OCI-LY3 (cell line): ENCODE results near the gene NCOA1.
A peak's percentile ranks its signal among the peaks of the same experiment; 100 is the strongest.
"Not testable (repeated sequence)": the region's sequence is repeated elsewhere in the genome, so short reads cannot be mapped to it uniquely, and the experiment has no call there.

Experiments used
- H2AFZ ChIP-seq: fragments of 200-600, 300-600 bp; shearing (Covaris generic); 2 replicates; pipeline ENCODE4 v1.6.0; 2014; ENCODE audit warnings: antibody characterized with exemption, low read depth, low read length
- H3K27ac ChIP-seq: fragments of 200-600, 300-600 bp; sonication (generic); 2 replicates; pipeline ENCODE4 v1.5.1; 2014; ENCODE audit warnings: mild to moderate bottlenecking, low read length, moderate library complexity, mixed read lengths
- H3K27me3 ChIP-seq: fragments of 200-600, 300-600 bp; sonication (generic); 2 replicates; pipeline ENCODE4 v1.6.1; 2014; ENCODE audit warnings: low read depth, low read length, mixed read lengths
- H3K36me3 ChIP-seq: fragments of 200-600, 300-600 bp; sonication (generic); replicated peaks from 2 replicates; pipeline ENCODE3; 2014; ENCODE audit warnings: low read depth, low read length, mixed read lengths
- H3K4me1 ChIP-seq: fragments of 300-600, 200-600 bp; sonication (generic); 2 replicates; pipeline ENCODE4 v1.6.1; 2014; ENCODE audit warnings: low read length, mixed read lengths
- H3K4me2 ChIP-seq: fragments of 200-600, 300-600 bp; sonication (generic); 2 replicates; pipeline ENCODE4 v1.6.1; 2014; ENCODE audit warnings: low read length, mixed read lengths
- H3K4me3 ChIP-seq: fragments of 300-600, 200-600 bp; sonication (generic); 2 replicates; pipeline ENCODE4 v1.5.1; 2014; ENCODE audit warnings: antibody characterized with exemption, mild to moderate bottlenecking, low read length, moderate library complexity
- H3K79me2 ChIP-seq: fragments of 300-600, 200-600 bp; shearing (Covaris generic); 2 replicates; pipeline ENCODE4 v1.6.1; 2014; ENCODE audit warnings: mild to moderate bottlenecking, low read length, mixed read lengths
- H3K9ac ChIP-seq: fragments of 300-600, 200-600 bp; shearing (Covaris generic); 2 replicates; pipeline ENCODE4 v1.6.0; 2014; ENCODE audit warnings: mild to moderate bottlenecking, low read length, moderate library complexity
- H3K9me3 ChIP-seq: fragments of 200-600, 300-600 bp; shearing (Covaris generic); 2 replicates; pipeline ENCODE4 v1.6.1; 2014; ENCODE audit warnings: low read length, mixed read lengths; ENCODE audit not compliant: insufficient read depth
- H4K20me1 ChIP-seq: fragments of 200-600, 300-600 bp; sonication (generic); 2 replicates; pipeline ENCODE4 v1.6.1; 2016; ENCODE audit warnings: low read length, mixed read lengths; ENCODE audit not compliant: insufficient read depth
- CTCF ChIP-seq: fragments of 200-600, 300-600 bp; sonication (generic); IDR thresholded peaks from 2 replicates; pipeline ENCODE4 v1.5.1; 2014; ENCODE audit warnings: antibody characterized with exemption, low read length, low read depth
- EZH2phosphoT487 ChIP-seq: fragments of 200-600 bp; shearing (Covaris generic); IDR thresholded peaks from 2 replicates; pipeline ENCODE4 v1.6.1; 2018; ENCODE audit warnings: antibody characterized with exemption, mixed run types, low read depth

NCOA1 gene

GRCh38 chr2:24577481-24577880, 86.4 kb downstream of the NCOA1 start:
- H3K4me3 ChIP-seq: peak overlapping the region; percentile 60
- H2AFZ ChIP-seq: no peak overlapping the region
- peaks cover 5% of the 10 kb centered on the region for H3K36me3 ChIP-seq
- H3K27ac ChIP-seq: peak overlapping the region; percentile 91
- no peaks in the 10 kb centered on the region for H3K9me3 ChIP-seq
- no peaks in the 10 kb centered on the region for H4K20me1 ChIP-seq
- H3K4me1 ChIP-seq: peaks cover 91% of the 10 kb centered on the region
- H3K79me2 ChIP-seq: peaks cover 41% of the 10 kb centered on the region
- no peaks in the 10 kb centered on the region for H3K27me3 ChIP-seq
- TF ChIP-seq EZH2phosphoT487 (0 out of 2 replicates have a peak, but pooled peaks have one; percentile 62), CTCF (no peak)
- H3K4me2 ChIP-seq: peak overlapping the region; percentile 71
- H3K9ac ChIP-seq: peak overlapping the region; percentile 61

GRCh38 chr2:24579053-24579803, 88.2 kb downstream of the NCOA1 start:
- Histone ChIP-seq H3K4me3 (peak overlapping the region; percentile 60), H3K4me1 (peaks cover 75% of the 10 kb centered on the region), H3K9me3 (no peaks in the 10 kb centered on the region; the same call in 1 of the 2 replicates), H3K79me2 (peaks cover 42% of the 10 kb centered on the region), H3K36me3 (peaks cover 8% of the 10 kb centered on the region), H3K27ac (peak overlapping the region; percentile 91), H3K4me2 (peak overlapping the region; percentile 71), H3K27me3 (no peaks in the 10 kb centered on the region), H3K9ac (peak overlapping the region; percentile 61), H4K20me1 (no peaks in the 10 kb centered on the region), H2AFZ (no peak overlapping the region)
- no peak for TF ChIP-seq CTCF
- no peak for TF ChIP-seq EZH2phosphoT487

GRCh38 chr2:24580561-24580960, 89.5 kb downstream of the NCOA1 start:
- peaks cover 79% of the 10 kb centered on the region for H3K4me1 ChIP-seq
- no peaks in the 10 kb centered on the region for H3K27me3 ChIP-seq
- H3K9ac ChIP-seq: peak overlapping the region; percentile 61
- H3K4me2 ChIP-seq: peak overlapping the region; percentile 71
- no peaks in the 10 kb centered on the region for H4K20me1 ChIP-seq
- TF ChIP-seq EZH2phosphoT487 (no peak), CTCF (no peak)
- no peaks in the 10 kb centered on the region; the same call in 1 of the 2 replicates for H3K9me3 ChIP-seq
- H3K79me2 ChIP-seq: peaks cover 42% of the 10 kb centered on the region
- peaks cover 8% of the 10 kb centered on the region for H3K36me3 ChIP-seq
- peak overlapping the region; percentile 60 for H3K4me3 ChIP-seq
- H3K27ac ChIP-seq: peak overlapping the region; percentile 91
- no peak overlapping the region for H2AFZ ChIP-seq

- H4K20me1 ChIP-seq: not testable (repeated sequence)
Observed at GRCh38 chr2:24581971-24582370, 90.9 kb downstream of the NCOA1 start.

More at GRCh38 chr2:24581971-24582370, 90.9 kb downstream of the NCOA1 start:
- not testable (repeated sequence) for H3K9ac ChIP-seq, H3K4me2 ChIP-seq, H3K27me3 ChIP-seq, H3K36me3 ChIP-seq, H2AFZ ChIP-seq, H3K27ac ChIP-seq, H3K4me3 ChIP-seq, H3K9me3 ChIP-seq
- Histone ChIP-seq H3K79me2 (peaks cover 33% of the 10 kb centered on the region), H3K4me1 (peaks cover 79% of the 10 kb centered on the region)
